ENCODE measurements around the gene ILDR1. TPM values are rescaled to one million over a fixed set of nuclear protein-coding genes. Genes with fewer than 3 reads are reported as not detected.

The ILDR1 gene
- total and polyA plus RNA-seq, 12 donors, result 0.32 to 5.6 (median 2.4) TPM; not detected in 1

DNA sequence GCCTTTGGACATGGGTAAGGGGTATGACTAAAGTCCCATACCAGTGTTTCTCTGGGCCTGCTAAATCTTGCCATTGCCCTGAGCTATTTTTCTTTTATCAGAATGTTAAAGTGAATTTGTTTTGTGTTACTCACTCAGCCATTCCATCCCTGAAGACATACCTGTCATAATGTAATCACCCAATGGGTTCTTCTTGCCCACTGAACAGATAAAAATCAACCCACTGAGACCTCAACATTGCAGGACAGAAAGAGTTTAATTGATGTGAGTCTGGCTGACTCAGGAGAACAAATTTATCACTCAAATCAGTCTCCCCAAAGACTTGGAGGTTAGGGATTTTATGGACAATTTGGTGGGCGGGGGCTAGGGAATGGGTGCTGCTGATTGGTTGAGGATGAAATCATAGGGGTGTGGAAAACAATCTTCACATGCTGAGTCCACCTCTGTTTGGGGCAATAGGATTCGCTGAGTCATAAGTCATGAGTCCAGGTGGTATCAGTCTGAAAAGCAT lies 47.4 kb downstream of the ILDR1 start:
- DNase-seq, result no peak
- intact Hi-C loops (cut with DNase I), result no loop called here
- Histone ChIP-seq H3K36me3 (replicated peaks in 1 of 2) (no peaks in the 10 kb centered on the region), H3K27me3 (no peaks in the 10 kb centered on the region), H3K4me1 (replicated peaks in 1 of 2) (no peaks in the 10 kb centered on the region), H3K27ac (no peak overlapping the region), H3K4me3 (no peak overlapping the region), H3K9me3 (replicated peaks in 1 of 3) (no peaks in the 10 kb centered on the region)
- 86 to 95% (median 91%) methylated on average over 2 of the region's 2 CpGs for WGBS, 4 donors
- TF ChIP-seq POLR2A (IDR thresholded peaks at IDR 0.05), result no peak
- no peak for TF ChIP-seq CTCF (IDR thresholded peaks at IDR 0.05)

GRCh38 chr3:121970047-121970446 lies 52.0 kb downstream of the ILDR1 start:
- H3K27ac ChIP-seq, result no peak overlapping the region
- no peaks in the 10 kb centered on the region for H3K27me3 ChIP-seq
- intact Hi-C loops (cut with DNase I), result no loop called here
- H3K4me3 ChIP-seq, result no peak overlapping the region
- H3K4me1 ChIP-seq (replicated peaks in 1 of 2), result no peaks in the 10 kb centered on the region
- no peaks in the 10 kb centered on the region for H3K36me3 ChIP-seq (replicated peaks in 1 of 2)
- WGBS, 4 donors, result 73 to 84% (median 81%) methylated on average over 1 of the region's 1 CpG
- H3K9me3 ChIP-seq (replicated peaks in 1 of 3), result no peaks in the 10 kb centered on the region
- TF ChIP-seq CTCF (IDR thresholded peaks at IDR 0.05) (no peak), POLR2A (IDR thresholded peaks at IDR 0.05) (no peak)
- no peak for DNase-seq

DNA sequence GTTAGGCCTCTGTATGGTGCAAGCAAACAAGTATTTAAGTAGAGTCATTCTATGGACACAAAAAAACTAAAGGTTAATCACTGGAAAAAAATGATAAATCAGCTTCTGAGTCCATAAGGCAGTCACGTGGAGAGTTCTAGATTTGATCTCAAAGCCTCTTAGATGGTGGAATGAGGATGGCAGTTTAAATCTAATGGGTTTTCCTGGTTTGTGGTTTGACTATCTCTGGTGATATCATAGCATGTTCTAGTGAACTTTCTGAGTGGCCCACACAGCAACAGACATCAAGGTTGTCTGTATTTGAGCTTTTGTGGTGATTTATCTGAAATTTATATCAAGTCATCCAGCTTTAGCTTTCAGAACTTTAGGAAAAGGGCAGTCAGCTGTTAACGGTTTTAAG lies 52.4 kb downstream of the ILDR1 start:
- no peak overlapping the region for H3K27ac ChIP-seq
- no peaks in the 10 kb centered on the region for H3K27me3 ChIP-seq
- intact Hi-C loops (cut with DNase I), result no loop called here
- WGBS, 4 donors, result 76 to 91% (median 86%) methylated on average over 2 of the region's 2 CpGs
- no peaks in the 10 kb centered on the region for H3K4me1 ChIP-seq (replicated peaks in 1 of 2)
- DNase-seq, result no peak
- no peak for TF ChIP-seq CTCF (IDR thresholded peaks at IDR 0.05)
- TF ChIP-seq POLR2A (IDR thresholded peaks at IDR 0.05), result no peak
- H3K4me3 ChIP-seq, result no peak overlapping the region
- H3K36me3 ChIP-seq (replicated peaks in 1 of 2), result no peaks in the 10 kb centered on the region
- H3K9me3 ChIP-seq (replicated peaks in 1 of 3), result no peaks in the 10 kb centered on the region

- H3K9me3 ChIP-seq (replicated peaks in 1 of 3), result no peaks in the 10 kb centered on the region
- DNase-seq, result no peak
Observed at GRCh38 chr3:121963608-121964007, 58.4 kb downstream of the ILDR1 start.

More at GRCh38 chr3:121963608-121964007, 58.4 kb downstream of the ILDR1 start:
- TF ChIP-seq POLR2A (IDR thresholded peaks at IDR 0.05), result no peak
- TF ChIP-seq CTCF (IDR thresholded peaks at IDR 0.05), result no peak
- 62 to 81% methylated on average over 1 of the region's 1 CpG; no CpG with 5 or more reads in 2 of the 4 donors for WGBS, 4 donors
- H3K4me3 ChIP-seq, result no peak overlapping the region
- H3K36me3 ChIP-seq (replicated peaks in 1 of 2), result no peaks in the 10 kb centered on the region
- intact Hi-C loops (cut with DNase I), result no loop called here
- H3K27me3 ChIP-seq, result no peaks in the 10 kb centered on the region
- no peaks in the 10 kb centered on the region for H3K4me1 ChIP-seq (replicated peaks in 1 of 2)
- no peak overlapping the region for H3K27ac ChIP-seq

Data from adrenal gland (tissue), 12 donors.